ENCODE results near the gene ANP32E.
"Not testable (repeated sequence)": the region's sequence is repeated elsewhere in the genome, so short reads cannot be mapped to it uniquely, and the experiment has no call there.

Gene ANP32E

GRCh38 chr1:150256554-150257341 lies 20.8 kb upstream of the ANP32E start:
- DNase-seq (ENCODE audit: low read depth) = no peak

- DNase-seq (ENCODE audit: low read depth) = no peak
Measured at GRCh38 chr1:150256198-150256553, 20.3 kb upstream of the ANP32E start.

- DNase-seq (ENCODE audit: low read depth) = no peak
Measured at GRCh38 chr1:150249936-150250335, 14.0 kb upstream of the ANP32E start.

GRCh38 chr1:150243003-150243402 lies 7.1 kb upstream of the ANP32E start:
- DNase-seq (ENCODE audit: low read depth) = no peak

- DNase-seq (ENCODE audit: low read depth) = no peak
Measured at GRCh38 chr1:150237746-150238145, 1.8 kb upstream of the ANP32E start.

- DNase-seq (ENCODE audit: low read depth) = not testable (repeated sequence)
Measured at GRCh38 chr1:150237176-150237575, 1.3 kb upstream of the ANP32E start.

- no peak for DNase-seq (ENCODE audit: low read depth)
Measured at GRCh38 chr1:150236614-150237100, 745 bp upstream of the ANP32E start.

- peak; percentile 27 for DNase-seq (ENCODE audit: low read depth)
Measured at GRCh38 chr1:150235294-150235851, 539 bp downstream of the ANP32E start.

GRCh38 chr1:150234566-150235293 lies 1.2 kb downstream of the ANP32E start:
- peak; percentile 73 for DNase-seq (ENCODE audit: low read depth)

GRCh38 chr1:150234309-150234565 lies 1.7 kb downstream of the ANP32E start:
- DNase-seq (ENCODE audit: low read depth) = no peak

GRCh38 chr1:150233359-150234308 lies 2.3 kb downstream of the ANP32E start:
- peak; percentile 52 for DNase-seq (ENCODE audit: low read depth)

GRCh38 chr1:150232921-150233320 lies 3.0 kb downstream of the ANP32E start:
- DNase-seq (ENCODE audit: low read depth) = not testable (repeated sequence)

- DNase-seq (ENCODE audit: low read depth) = not testable (repeated sequence)
Measured at GRCh38 chr1:150228246-150228645, 7.7 kb downstream of the ANP32E start.

- no peak for DNase-seq (ENCODE audit: low read depth)
Measured at GRCh38 chr1:150227228-150227627, 8.7 kb downstream of the ANP32E start.

GRCh38 chr1:150226486-150226885 lies 9.4 kb downstream of the ANP32E start:
- no peak for DNase-seq (ENCODE audit: low read depth)

- no peak for DNase-seq (ENCODE audit: low read depth)
Measured at GRCh38 chr1:150225546-150225945, 10.4 kb downstream of the ANP32E start.

- no peak for DNase-seq (ENCODE audit: low read depth)
Measured at GRCh38 chr1:150224983-150225382, 10.9 kb downstream of the ANP32E start.

- DNase-seq (ENCODE audit: low read depth) = peak; percentile 37
Measured at GRCh38 chr1:150221552-150221951, 14.4 kb downstream of the ANP32E start.

- not testable (repeated sequence) for DNase-seq (ENCODE audit: low read depth)
Measured at GRCh38 chr1:150215855-150216254, 20.1 kb downstream of the ANP32E start.

- peak; percentile 9 for DNase-seq (ENCODE audit: low read depth)
Measured at GRCh38 chr1:150214099-150214756, 21.7 kb downstream of the ANP32E start.

All from iris pigment epithelial cell (primary cell).